ENCODE data around the gene SPATA2L. TPM values are rescaled to one million over a fixed set of nuclear protein-coding genes. Genes with fewer than 3 reads are reported as not detected.
"Not testable (repeated sequence)": the region's sequence is repeated elsewhere in the genome, so short reads cannot be mapped to it uniquely, and the experiment has no call there.

The SPATA2L gene
- total RNA-seq, 1 experiment from 2014 or later = 12.6 TPM

- Histone ChIP-seq H3K9me3 (no peaks in the 10 kb centered on the region), H3K4me3 (no peak overlapping the region), H3K36me3 (no peaks in the 10 kb centered on the region; the same call in 1 of the 2 replicates), H3K27me3 (no peaks in the 10 kb centered on the region)
- no peak for DNase-seq
Measured at GRCh38 chr16:89697616-89698331, 3.7 kb downstream of the SPATA2L start.

- DNase-seq = no peak
- Histone ChIP-seq H3K9me3 (no peaks in the 10 kb centered on the region), H3K27me3 (no peaks in the 10 kb centered on the region), H3K4me3 (no peak overlapping the region), H3K36me3 (no peaks in the 10 kb centered on the region; the same call in 1 of the 2 replicates)
Measured at GRCh38 chr16:89697161-89697615, 4.3 kb downstream of the SPATA2L start.

GRCh38 chr16:89696670-89697128, 4.8 kb downstream of the SPATA2L start:
- Histone ChIP-seq H3K36me3 (no peaks in the 10 kb centered on the region; the same call in 1 of the 2 replicates), H3K9me3 (no peaks in the 10 kb centered on the region), H3K4me3 (no peak overlapping the region), H3K27me3 (no peaks in the 10 kb centered on the region)
- no peak for DNase-seq

- no peak for DNase-seq
- H3K4me3 ChIP-seq = no peak overlapping the region
- H3K27me3 ChIP-seq = no peaks in the 10 kb centered on the region
- peaks cover 2% of the 10 kb centered on the region; the same call in 1 of the 2 replicates for H3K36me3 ChIP-seq
- no peaks in the 10 kb centered on the region for H3K9me3 ChIP-seq
Measured at GRCh38 chr16:89695875-89696669, 5.4 kb downstream of the SPATA2L start.

- H3K36me3 ChIP-seq = peaks cover 2% of the 10 kb centered on the region; the same call in 1 of the 2 replicates
Measured at GRCh38 chr16:89695086-89695874, 6.2 kb downstream of the SPATA2L start.

GRCh38 chr16:89694784-89695085, 6.8 kb downstream of the SPATA2L start:
- not testable (repeated sequence) for H3K27me3 ChIP-seq, H3K9me3 ChIP-seq, H3K4me3 ChIP-seq, H3K36me3 ChIP-seq, DNase-seq

More at GRCh38 chr16:89695086-89695874, 6.2 kb downstream of the SPATA2L start:
- DNase-seq = no peak
- Histone ChIP-seq H3K27me3 (no peaks in the 10 kb centered on the region), H3K9me3 (no peaks in the 10 kb centered on the region), H3K4me3 (no peak overlapping the region)

GRCh38 chr16:89693931-89694783, 7.3 kb downstream of the SPATA2L start:
- Histone ChIP-seq H3K4me3 (no peak overlapping the region), H3K9me3 (no peaks in the 10 kb centered on the region), H3K27me3 (no peaks in the 10 kb centered on the region), H3K36me3 (peaks cover 2% of the 10 kb centered on the region; the same call in 1 of the 2 replicates)
- DNase-seq = no peak

GRCh38 chr16:89693289-89693731, 8.2 kb downstream of the SPATA2L start:
- no peak for DNase-seq
- H3K9me3 ChIP-seq = no peaks in the 10 kb centered on the region
- peaks cover 2% of the 10 kb centered on the region for H3K36me3 ChIP-seq
- no peak overlapping the region for H3K4me3 ChIP-seq
- no peaks in the 10 kb centered on the region for H3K27me3 ChIP-seq

GRCh38 chr16:89691986-89692569, 9.4 kb downstream of the SPATA2L start:
- H3K36me3 ChIP-seq = peaks cover 2% of the 10 kb centered on the region
- H3K4me3 ChIP-seq = no peak overlapping the region
- no peaks in the 10 kb centered on the region for H3K27me3 ChIP-seq
- no peaks in the 10 kb centered on the region for H3K9me3 ChIP-seq
- DNase-seq = no peak

GRCh38 chr16:89691231-89691985, 10.1 kb downstream of the SPATA2L start:
- Histone ChIP-seq H3K9me3 (no peaks in the 10 kb centered on the region), H3K27me3 (no peaks in the 10 kb centered on the region), H3K4me3 (no peak overlapping the region), H3K36me3 (peaks cover 2% of the 10 kb centered on the region)
- DNase-seq = no peak

- no peak for DNase-seq
Measured at GRCh38 chr16:89690392-89690901, 11.1 kb downstream of the SPATA2L start.

GRCh38 chr16:89689621-89690020, 11.9 kb downstream of the SPATA2L start:
- not testable (repeated sequence) for H3K36me3 ChIP-seq, H3K27me3 ChIP-seq, DNase-seq, H3K4me3 ChIP-seq, H3K9me3 ChIP-seq

More at GRCh38 chr16:89690392-89690901, 11.1 kb downstream of the SPATA2L start:
- Histone ChIP-seq H3K4me3 (no peak overlapping the region), H3K27me3 (no peaks in the 10 kb centered on the region), H3K36me3 (peaks cover 2% of the 10 kb centered on the region), H3K9me3 (no peaks in the 10 kb centered on the region)

- no peak overlapping the region for H3K4me3 ChIP-seq
- no peak for DNase-seq
Measured at GRCh38 chr16:89689142-89689541, 12.4 kb downstream of the SPATA2L start.

GRCh38 chr16:89688395-89688794, 13.1 kb downstream of the SPATA2L start:
- no peaks in the 10 kb centered on the region for H3K27me3 ChIP-seq
- no peaks in the 10 kb centered on the region for H3K9me3 ChIP-seq
- no peak for DNase-seq
- H3K4me3 ChIP-seq = no peak overlapping the region
- peaks cover 2% of the 10 kb centered on the region for H3K36me3 ChIP-seq

More at GRCh38 chr16:89689142-89689541, 12.4 kb downstream of the SPATA2L start:
- Histone ChIP-seq H3K9me3 (no peaks in the 10 kb centered on the region), H3K27me3 (no peaks in the 10 kb centered on the region), H3K36me3 (peaks cover 2% of the 10 kb centered on the region)

Data from MG63 (cell line).